ENCODE data around the gene SDCCAG8. TPM values are rescaled to one million over a fixed set of nuclear protein-coding genes. Genes with fewer than 3 reads are reported as not detected.

The SDCCAG8 gene
- total and polyA plus RNA-seq, 5 experiments from 2014 or later = 26.1 to 43.5 (median 32.1) TPM

- Mint-ChIP-seq H3K27ac (peak overlapping the region in 1 of 10 donors; percentile 65), H3K4me1 (peaks cover 0 to 6% (median 3%) of the 10 kb centered on the region in 4 donors), H3K36me3 (peaks cover 65 to 90% (median 87%) of the 10 kb centered on the region in 3 donors), H3K9me3 (peaks cover 10 to 44% (median 24%) of the 10 kb centered on the region in 9 donors), H3K4me3 (no peak overlapping the region), H3K27me3 (no peaks in the 10 kb centered on the region)
- ATAC-seq = no peak
- POLR2A ChIA-PET = no interaction called here
- no peak for DNase-seq
Measured at GRCh38 chr1:243293941-243294722, 38.3 kb downstream of the SDCCAG8 start.

- Mint-ChIP-seq H3K4me1 (peaks cover 0 to 6% (median 2%) of the 10 kb centered on the region in 4 donors), H3K4me3 (no peak overlapping the region), H3K36me3 (peaks cover 59 to 90% (median 86%) of the 10 kb centered on the region in 3 donors), H3K9me3 (peaks cover 10 to 44% (median 25%) of the 10 kb centered on the region in 9 donors), H3K27ac (peak overlapping the region in 1 of 10 donors; percentile 31), H3K27me3 (no peaks in the 10 kb centered on the region)
- ATAC-seq = no peak
- no peak for DNase-seq
- POLR2A ChIA-PET = no interaction called here
Measured at GRCh38 chr1:243294723-243295121, 38.9 kb downstream of the SDCCAG8 start.

- H3K4me3 Mint-ChIP-seq = no peak overlapping the region
- H3K27me3 Mint-ChIP-seq = no peaks in the 10 kb centered on the region
- DNase-seq = no peak
- no peak overlapping the region for H3K27ac Mint-ChIP-seq
- H3K9me3 Mint-ChIP-seq = peaks cover 6 to 31% (median 13%) of the 10 kb centered on the region in 9 donors
- H3K4me1 Mint-ChIP-seq = peaks cover 0 to 3% (median 1%) of the 10 kb centered on the region in 4 donors
- H3K36me3 Mint-ChIP-seq = peaks cover 32 to 75% (median 66%) of the 10 kb centered on the region in 3 donors
- ATAC-seq = no peak
- POLR2A ChIA-PET = no interaction called here
Measured at GRCh38 chr1:243299069-243299468, 43.2 kb downstream of the SDCCAG8 start.

- ATAC-seq (no peak), DNase-seq (no peak)
- Mint-ChIP-seq H3K4me3 (no peak overlapping the region), H3K4me1 (no peaks in the 10 kb centered on the region), H3K36me3 (peaks cover 17 to 62% (median 51%) of the 10 kb centered on the region in 3 donors), H3K27me3 (no peaks in the 10 kb centered on the region), H3K27ac (no peak overlapping the region), H3K9me3 (peaks cover 0 to 19% (median 8%) of the 10 kb centered on the region in 9 donors)
- POLR2A ChIA-PET = no interaction called here
Measured at GRCh38 chr1:243301059-243301458, 45.2 kb downstream of the SDCCAG8 start.

- ATAC-seq (no peak), DNase-seq (no peak)
- POLR2A ChIA-PET = no interaction called here
- Mint-ChIP-seq H3K4me3 (no peak overlapping the region), H3K36me3 (peaks cover 11 to 63% (median 24%) of the 10 kb centered on the region in 3 donors), H3K27ac (no peak overlapping the region), H3K27me3 (no peaks in the 10 kb centered on the region), H3K4me1 (peaks cover 0 to 8% (median 1%) of the 10 kb centered on the region in 4 donors), H3K9me3 (no peaks in the 10 kb centered on the region)
Measured at GRCh38 chr1:243311809-243312208, 56.0 kb downstream of the SDCCAG8 start.

GRCh38 chr1:243312952-243313634 is 57.3 kb downstream of the SDCCAG8 start:
- POLR2A ChIA-PET = interaction anchor here (0.8 kb wide), 1 partner anchor 59 kb away, joined by 3 read pairs; no protein-coding TSS in a partner anchor
- peak overlapping the region in 2 of 10 donors; percentile 46 to 66 for H3K27ac Mint-ChIP-seq
- H3K4me1 Mint-ChIP-seq = peaks cover 0 to 8% (median 1%) of the 10 kb centered on the region in 4 donors
- H3K4me3 Mint-ChIP-seq = no peak overlapping the region
- no peak for DNase-seq
- H3K9me3 Mint-ChIP-seq = no peaks in the 10 kb centered on the region
- no peak for ATAC-seq
- peaks cover 6 to 63% (median 23%) of the 10 kb centered on the region in 3 donors for H3K36me3 Mint-ChIP-seq
- H3K27me3 Mint-ChIP-seq = no peaks in the 10 kb centered on the region

- H3K4me3 Mint-ChIP-seq = no peak overlapping the region
- DNase-seq = no peak
- no peak for ATAC-seq
- peaks cover 0 to 8% (median 1%) of the 10 kb centered on the region in 4 donors for H3K4me1 Mint-ChIP-seq
- POLR2A ChIA-PET = interaction anchor here (0.6 to 0.8 kb wide), 2 partner anchors 60 to 967 kb away, joined by 3 read pairs; no protein-coding TSS in a partner anchor
- peak overlapping the region in 4 of 10 donors; percentile 4 to 66 (median 26) for H3K27ac Mint-ChIP-seq
- no peaks in the 10 kb centered on the region for H3K27me3 Mint-ChIP-seq
- H3K36me3 Mint-ChIP-seq = peaks cover 2 to 62% (median 16%) of the 10 kb centered on the region in 3 donors
- no peaks in the 10 kb centered on the region for H3K9me3 Mint-ChIP-seq
Measured at GRCh38 chr1:243313635-243314536, 58.0 kb downstream of the SDCCAG8 start.

GRCh38 chr1:243315455-243315854 is 59.6 kb downstream of the SDCCAG8 start:
- H3K9me3 Mint-ChIP-seq = no peaks in the 10 kb centered on the region
- peaks cover 0 to 8% (median 2%) of the 10 kb centered on the region in 4 donors for H3K4me1 Mint-ChIP-seq
- no peak for DNase-seq
- H3K27ac Mint-ChIP-seq = peak overlapping the region in 2 of 10 donors; percentile 33 to 61
- no peaks in the 10 kb centered on the region for H3K27me3 Mint-ChIP-seq
- peaks cover 0 to 58% (median 15%) of the 10 kb centered on the region in 3 donors for H3K36me3 Mint-ChIP-seq
- ATAC-seq = no peak
- POLR2A ChIA-PET = no interaction called here
- H3K4me3 Mint-ChIP-seq = no peak overlapping the region

- no peak for DNase-seq
- Mint-ChIP-seq H3K36me3 (peaks cover 0 to 55% (median 12%) of the 10 kb centered on the region in 3 donors), H3K9me3 (no peaks in the 10 kb centered on the region), H3K27me3 (no peaks in the 10 kb centered on the region), H3K27ac (peak overlapping the region in 4 of 10 donors; percentile 12 to 61 (median 28)), H3K4me3 (no peak overlapping the region), H3K4me1 (peaks cover 0 to 8% (median 2%) of the 10 kb centered on the region in 4 donors)
- ATAC-seq = no peak
- POLR2A ChIA-PET = no interaction called here
Measured at GRCh38 chr1:243315893-243316292, 60.1 kb downstream of the SDCCAG8 start.

- Mint-ChIP-seq H3K4me1 (peaks cover 0 to 8% (median 2%) of the 10 kb centered on the region in 4 donors), H3K9me3 (no peaks in the 10 kb centered on the region), H3K4me3 (no peak overlapping the region), H3K27ac (peak overlapping the region in 2 of 10 donors; percentile 33 to 53), H3K27me3 (no peaks in the 10 kb centered on the region), H3K36me3 (peaks cover 0 to 55% (median 12%) of the 10 kb centered on the region in 3 donors)
- ATAC-seq (no peak), DNase-seq (no peak)
- POLR2A ChIA-PET = no interaction called here
Measured at GRCh38 chr1:243316366-243316989, 60.6 kb downstream of the SDCCAG8 start.

- Mint-ChIP-seq H3K27me3 (no peaks in the 10 kb centered on the region), H3K36me3 (peaks cover 0 to 37% (median 12%) of the 10 kb centered on the region in 3 donors), H3K4me1 (peaks cover 0 to 2% (median 1%) of the 10 kb centered on the region in 4 donors), H3K9me3 (no peaks in the 10 kb centered on the region), H3K27ac (peak overlapping the region in 5 of 10 donors; percentile 4 to 43 (median 36)), H3K4me3 (no peak overlapping the region)
- ATAC-seq (no peak), DNase-seq (no peak)
- POLR2A ChIA-PET = no interaction called here
Measured at GRCh38 chr1:243320224-243320623, 64.4 kb downstream of the SDCCAG8 start.

GRCh38 chr1:243322326-243322725 is 66.5 kb downstream of the SDCCAG8 start:
- POLR2A ChIA-PET = no interaction called here
- ATAC-seq = no peak
- DNase-seq = no peak
- peaks cover 0 to 21% (median 4%) of the 10 kb centered on the region in 3 donors for H3K36me3 Mint-ChIP-seq
- peak overlapping the region in 1 of 10 donors; percentile 17 for H3K27ac Mint-ChIP-seq
- no peak overlapping the region for H3K4me3 Mint-ChIP-seq
- H3K9me3 Mint-ChIP-seq = no peaks in the 10 kb centered on the region
- H3K4me1 Mint-ChIP-seq = peaks cover 0 to 2% (median 0%) of the 10 kb centered on the region in 4 donors
- H3K27me3 Mint-ChIP-seq = no peaks in the 10 kb centered on the region
